CD14-positive monocyte (primary cell): Measurements from ENCODE around the gene TEPSIN. TPM values are rescaled to one million over a fixed set of nuclear protein-coding genes. Genes with fewer than 3 reads are reported as not detected.

Source experiments
- DNase-seq, 3 donors: peaks; one replicate each; pipeline ENCODE4 v3.0.0-alpha.2; 2011 to 2022
- H2AFZ ChIP-seq: 2 replicates; pipeline ENCODE4 v1.6.0; 2012; ENCODE audit warnings: mild to moderate bottlenecking, low read depth, low read length, inconsistent platforms; ENCODE audit not compliant: insufficient read depth, poor library complexity, severe bottlenecking
- H3K27ac ChIP-seq, 2 donors: 1 replicate in 1 of 2; 2 replicates in 1 of 2; pipeline ENCODE4 v1.5.1; 2012 to 2013; ENCODE audit warnings: low read length in 2 of 2, control low read depth in 1 of 2, inconsistent platforms in 1 of 2, low read depth in 1 of 2, mild to moderate bottlenecking in 1 of 2
- H3K27me3 ChIP-seq, 2 donors: one replicate each; pipeline versions ENCODE4 v1.6.0 to v1.6.1; 2011 to 2013; ENCODE audit warnings: low read length in 2 of 2; ENCODE audit not compliant: control insufficient read depth in 2 of 2, insufficient read depth in 2 of 2
- H3K36me3 ChIP-seq, 2 donors: replicated peaks in 1 of 2; 1 replicate in 1 of 2; 2 replicates in 1 of 2; pipeline versions ENCODE4 v1.5.1 to v1.6.1; 2012 to 2013; ENCODE audit warnings: low read length in 2 of 2, control low read depth in 1 of 2, inconsistent platforms in 1 of 2, mild to moderate bottlenecking in 1 of 2; ENCODE audit not compliant: insufficient read depth in 2 of 2, control insufficient read depth in 1 of 2
- H3K4me1 ChIP-seq, 2 donors: 1 replicate in 1 of 2; 2 replicates in 1 of 2; pipeline versions ENCODE4 v1.5.1 to v1.6.1; 2012 to 2013; ENCODE audit warnings: low read length in 2 of 2, control low read depth in 1 of 2, inconsistent platforms in 1 of 2, mild to moderate bottlenecking in 1 of 2, moderate library complexity in 1 of 2; ENCODE audit not compliant: insufficient read depth in 2 of 2, control insufficient read depth in 1 of 2
- H3K4me2 ChIP-seq: replicated peaks from 2 replicates; pipeline ENCODE3; 2012; ENCODE audit warnings: low read length, moderate library complexity, mild to moderate bottlenecking; ENCODE audit not compliant: poor library complexity, severe bottlenecking; ENCODE audit errors: extremely low read depth
- H3K4me3 ChIP-seq, 3 experiments: fragments of 200-600 bp in 1 of 3; sonication (generic) in 1 of 3; replicated peaks in 1 of 3; 1 replicate in 2 of 3; 2 replicates in 1 of 3; pipeline ENCODE4 v1.5.1; 2011 to 2013; ENCODE audit warnings: low read length in 3 of 3, mild to moderate bottlenecking in 3 of 3, control low read depth in 2 of 3, low read depth in 2 of 3, inconsistent platforms in 1 of 3, moderate library complexity in 1 of 3
- H3K79me2 ChIP-seq: 2 replicates; pipeline ENCODE4 v1.6.0; 2012; ENCODE audit warnings: mild to moderate bottlenecking, control low read depth, inconsistent platforms, low read length, moderate library complexity; ENCODE audit not compliant: insufficient read depth
- H3K9ac ChIP-seq: 2 replicates; pipeline ENCODE4 v1.6.0; 2017; ENCODE audit warnings: low read length, mild to moderate bottlenecking; ENCODE audit not compliant: insufficient read depth, poor library complexity, severe bottlenecking
- H3K9me3 ChIP-seq, 2 donors: replicated peaks in 1 of 2; 1 replicate in 1 of 2; 2 replicates in 1 of 2; pipeline versions ENCODE4 v1.5.1 to v1.6.1; 2012 to 2013; ENCODE audit warnings: low read length in 2 of 2, control low read depth in 1 of 2; ENCODE audit not compliant: control insufficient read depth in 1 of 2, insufficient read depth in 1 of 2
- H4K20me1 ChIP-seq: 2 replicates; pipeline ENCODE4 v1.6.0; 2012; ENCODE audit warnings: mild to moderate bottlenecking, low read length, control low read depth, moderate library complexity; ENCODE audit not compliant: insufficient read depth
- H3K27ac Mint-ChIP-seq, 7 donors: one replicate each; pipeline ENCODE4 v1.8.0; 2020; ENCODE audit warnings: mild to moderate bottlenecking in 7 of 7, mixed read lengths in 7 of 7, moderate library complexity in 6 of 7, inconsistent platforms in 2 of 7
- H3K27me3 Mint-ChIP-seq, 3 donors: one replicate each; pipeline ENCODE4 v1.8.0; 2021 to 2022; ENCODE audit warnings: low read depth in 3 of 3, mild to moderate bottlenecking in 3 of 3, mixed read lengths in 3 of 3, moderate library complexity in 3 of 3, inconsistent platforms in 1 of 3
- H3K36me3 Mint-ChIP-seq, 2 donors: one replicate each; pipeline ENCODE4 v1.8.0; 2020; ENCODE audit warnings: mixed read lengths in 2 of 2, inconsistent platforms in 1 of 2, mild to moderate bottlenecking in 1 of 2
- H3K4me1 Mint-ChIP-seq: one replicate; pipeline ENCODE4 v1.8.0; 2020; ENCODE audit warnings: mild to moderate bottlenecking, mixed read lengths
- H3K4me3 Mint-ChIP-seq, 2 donors: one replicate each; pipeline ENCODE4 v1.8.0; 2020; ENCODE audit warnings: mild to moderate bottlenecking in 2 of 2, mixed read lengths in 2 of 2, moderate library complexity in 1 of 2
- H3K9me3 Mint-ChIP-seq, 7 donors: one replicate each; pipeline ENCODE4 v1.8.0; 2020 to 2022; ENCODE audit warnings: mixed read lengths in 7 of 7, mild to moderate bottlenecking in 6 of 7, moderate library complexity in 6 of 7, inconsistent platforms in 2 of 7
- CTCF ChIP-seq: fragments of 200-600 bp; IDR thresholded peaks from one replicate; pipeline ENCODE4 v1.8.0; 2022; ENCODE audit warnings: antibody characterized with exemption, mild to moderate bottlenecking
- WGBS: methylation state at CpG from one replicate; pipeline ENCODE4 v1.1.5; 2013; ENCODE audit warnings: missing lambda C conversion rate; ENCODE audit not compliant: insufficient coverage; 5-methylcytosine and 5-hydroxymethylcytosine counted together
- intact Hi-C, 2 donors: fragments of 100-400 bp; cut with micrococcal nuclease; formaldehyde crosslinking; loops; one replicate each; pipeline versions ENCODE4 v1.15.0 to v1.15.1; 2023
- polyA plus RNA-seq, 3 donors: library from polyadenylated mRNA; depleted of rRNA in 1 of 3; unstranded in 2 of 3; stranded (reverse) in 1 of 3; fragments of 300-500 nt in 2 of 3; fragments of >200 nt in 1 of 3; fragmentation: Illumina TruSeq in 2 of 3; gene quantifications; 1 replicate in 2 of 3; 2 replicates in 1 of 3; pipeline ENCODE4 v1.2.3, GENCODE V29; 2012 to 2021

The TEPSIN gene
- polyA plus RNA-seq, 3 donors, result 3.4 to 136 (median 4.5) TPM

GRCh38 chr17:81204578-81204977, 34.3 kb downstream of the TEPSIN start:
- H3K27ac ChIP-seq, result no peak overlapping the region
- H3K27me3 ChIP-seq, result no peaks in the 10 kb centered on the region
- no peak overlapping the region for H3K9ac ChIP-seq
- peaks cover under 1 to 4% of the 10 kb centered on the region in 2 donors for H3K36me3 ChIP-seq
- no peak overlapping the region for H3K27ac Mint-ChIP-seq
- H3K4me3 Mint-ChIP-seq, result no peak overlapping the region
- WGBS, result 92% methylated on average over 6 of the region's 10 CpGs
- no peaks in the 10 kb centered on the region for H3K27me3 Mint-ChIP-seq
- no peak overlapping the region for H3K4me2 ChIP-seq
- no peak for DNase-seq
- intact Hi-C loops, result no loop called here
- no peak overlapping the region for H2AFZ ChIP-seq
- peaks cover 2% of the 10 kb centered on the region for H3K4me1 Mint-ChIP-seq
- H3K9me3 Mint-ChIP-seq, result peaks cover 0 to 2% (median 0%) of the 10 kb centered on the region in 7 donors
- peaks cover 2 to 4% of the 10 kb centered on the region in 2 donors for H3K4me1 ChIP-seq
- peaks cover 22 to 26% of the 10 kb centered on the region in 2 donors for H3K36me3 Mint-ChIP-seq
- H3K9me3 ChIP-seq, result no peaks in the 10 kb centered on the region
- H3K79me2 ChIP-seq, result no peaks in the 10 kb centered on the region
- no peaks in the 10 kb centered on the region for H4K20me1 ChIP-seq
- H3K4me3 ChIP-seq, result no peak overlapping the region
- TF ChIP-seq CTCF, result no peak

DNA sequence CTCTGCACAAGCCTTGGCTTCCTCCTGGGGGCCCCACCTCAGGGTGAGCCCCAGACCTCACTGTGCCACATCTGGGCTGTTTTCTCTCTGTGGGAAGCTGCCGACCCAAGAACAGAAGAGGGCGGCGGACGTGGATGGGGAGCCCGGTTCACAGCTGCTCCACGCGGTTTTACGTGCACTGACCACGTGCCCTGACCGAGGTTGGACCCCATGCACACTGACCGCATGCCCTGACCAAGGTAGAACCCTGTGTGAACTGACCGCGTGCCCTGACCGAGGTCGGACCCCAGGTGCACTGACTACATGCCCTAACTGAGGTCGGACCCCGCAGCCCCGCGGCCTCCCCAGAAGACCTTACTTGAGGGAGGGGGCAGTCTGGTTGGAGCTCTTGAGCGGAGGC, 35.7 kb downstream of the TEPSIN start:
- DNase-seq, result no peak
- H3K27me3 ChIP-seq, result no peaks in the 10 kb centered on the region
- H3K9me3 Mint-ChIP-seq, result peaks cover 0 to 2% (median 0%) of the 10 kb centered on the region in 7 donors
- H3K79me2 ChIP-seq, result no peaks in the 10 kb centered on the region
- H3K4me3 ChIP-seq, result no peak overlapping the region
- H2AFZ ChIP-seq, result no peak overlapping the region
- H3K4me2 ChIP-seq, result no peak overlapping the region
- H4K20me1 ChIP-seq, result no peaks in the 10 kb centered on the region
- no peak overlapping the region for H3K27ac ChIP-seq
- 96% methylated on average over 20 of the region's 20 CpGs for WGBS
- no peak overlapping the region for H3K27ac Mint-ChIP-seq
- peaks cover 2% of the 10 kb centered on the region for H3K4me1 Mint-ChIP-seq
- H3K4me3 Mint-ChIP-seq, result no peak overlapping the region
- H3K4me1 ChIP-seq, result peaks cover 2 to 4% of the 10 kb centered on the region in 2 donors
- H3K36me3 Mint-ChIP-seq, result peaks cover 19 to 31% of the 10 kb centered on the region in 2 donors
- intact Hi-C loops, result no loop called here
- H3K9me3 ChIP-seq, result no peaks in the 10 kb centered on the region
- no peak overlapping the region for H3K9ac ChIP-seq
- peaks cover 4 to 14% of the 10 kb centered on the region in 2 donors for H3K36me3 ChIP-seq
- no peaks in the 10 kb centered on the region for H3K27me3 Mint-ChIP-seq
- no peak for TF ChIP-seq CTCF
